ENCODE results near the gene SFI1. TPM values are rescaled to one million over a fixed set of nuclear protein-coding genes. Genes with fewer than 3 reads are reported as not detected.

The SFI1 gene
- total RNA-seq, 1 experiment from 2014 or later, result 59.2 TPM

- intact Hi-C loops (cut with micrococcal nuclease; ENCODE audit: unreplicated experiment), result loop anchor here (2.0 kb wide), 1 partner anchor 71 kb away; no protein-coding TSS in a partner anchor
- CTCF ChIA-PET, result interaction anchor here (1.1 to 1.3 kb wide), 2 partner anchors 69 to 409 kb away, joined by 4 to 5 read pairs; no protein-coding TSS in a partner anchor
- TF ChIP-seq, protein P1, sequence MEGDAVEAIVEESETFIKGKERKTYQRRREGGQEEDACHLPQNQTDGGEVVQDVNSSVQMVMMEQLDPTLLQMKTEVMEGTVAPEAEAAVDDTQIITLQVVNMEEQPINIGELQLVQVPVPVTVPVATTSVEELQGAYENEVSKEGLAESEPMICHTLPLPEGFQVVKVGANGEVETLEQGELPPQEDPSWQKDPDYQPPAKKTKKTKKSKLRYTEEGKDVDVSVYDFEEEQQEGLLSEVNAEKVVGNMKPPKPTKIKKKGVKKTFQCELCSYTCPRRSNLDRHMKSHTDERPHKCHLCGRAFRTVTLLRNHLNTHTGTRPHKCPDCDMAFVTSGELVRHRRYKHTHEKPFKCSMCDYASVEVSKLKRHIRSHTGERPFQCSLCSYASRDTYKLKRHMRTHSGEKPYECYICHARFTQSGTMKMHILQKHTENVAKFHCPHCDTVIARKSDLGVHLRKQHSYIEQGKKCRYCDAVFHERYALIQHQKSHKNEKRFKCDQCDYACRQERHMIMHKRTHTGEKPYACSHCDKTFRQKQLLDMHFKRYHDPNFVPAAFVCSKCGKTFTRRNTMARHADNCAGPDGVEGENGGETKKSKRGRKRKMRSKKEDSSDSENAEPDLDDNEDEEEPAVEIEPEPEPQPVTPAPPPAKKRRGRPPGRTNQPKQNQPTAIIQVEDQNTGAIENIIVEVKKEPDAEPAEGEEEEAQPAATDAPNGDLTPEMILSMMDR (IDR thresholded peaks at IDR 0.05; ENCODE audit: unreplicated experiment), result peak; percentile 81
- Mint-ChIP-seq H3K36me3 (ENCODE audit: insufficient read depth, unreplicated experiment) (peaks cover 5% of the 10 kb centered on the region), H3K27ac (ENCODE audit: unreplicated experiment) (no peak overlapping the region), H3K9me3 (ENCODE audit: low read depth, unreplicated experiment) (no peaks in the 10 kb centered on the region), H3K27me3 (ENCODE audit: unreplicated experiment) (no peaks in the 10 kb centered on the region), H3K4me3 (ENCODE audit: low read depth, unreplicated experiment) (no peak overlapping the region), H3K4me1 (ENCODE audit: low read depth, unreplicated experiment) (no peaks in the 10 kb centered on the region)
- BruUV-seq (replicated peaks), result no TSS peak
- DNase-seq, result peak; percentile 86
Measured at GRCh38 chr22:31561238-31561887, 65.0 kb downstream of the SFI1 start.

GRCh38 chr22:31561970-31562369 lies 65.6 kb downstream of the SFI1 start:
- CTCF ChIA-PET, result interaction anchor here (1.3 kb wide), 1 partner anchor 408 kb away, joined by 5 read pairs; no protein-coding TSS in a partner anchor

DNA sequence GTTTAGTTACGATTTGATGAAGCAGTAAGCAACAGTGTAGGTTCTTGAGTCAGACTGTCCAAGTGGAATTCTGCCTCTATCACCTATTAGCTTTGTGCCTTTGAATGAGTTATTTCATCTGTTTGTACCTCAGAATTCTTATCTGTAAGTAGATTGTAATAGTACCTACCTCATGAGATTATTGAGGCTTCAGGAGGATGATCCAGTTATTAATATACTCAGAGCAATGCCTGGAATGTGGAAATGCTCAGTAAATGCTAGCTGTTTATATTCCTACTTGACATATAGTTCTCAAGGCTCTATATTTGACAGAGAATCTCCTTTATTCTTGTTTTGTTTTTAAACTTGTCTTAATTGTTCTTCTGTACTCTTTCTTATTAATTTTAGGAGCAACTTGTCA lies 70.1 kb downstream of the SFI1 start:
- no peak for DNase-seq
- no peak overlapping the region for H3K27ac Mint-ChIP-seq (ENCODE audit: unreplicated experiment)
- no peaks in the 10 kb centered on the region for H3K27me3 Mint-ChIP-seq (ENCODE audit: unreplicated experiment)
- no TSS peak for BruUV-seq (replicated peaks)
- H3K4me3 Mint-ChIP-seq (ENCODE audit: low read depth, unreplicated experiment), result no peak overlapping the region
- no peaks in the 10 kb centered on the region for H3K4me1 Mint-ChIP-seq (ENCODE audit: low read depth, unreplicated experiment)
- no peaks in the 10 kb centered on the region for H3K36me3 Mint-ChIP-seq (ENCODE audit: insufficient read depth, unreplicated experiment)
- intact Hi-C loops (cut with micrococcal nuclease; ENCODE audit: unreplicated experiment), result no loop called here
- CTCF ChIA-PET, result interaction anchor here (0.7 kb wide), 1 partner anchor 694 kb away, joined by 4 read pairs; no protein-coding TSS in a partner anchor
- no peaks in the 10 kb centered on the region for H3K9me3 Mint-ChIP-seq (ENCODE audit: low read depth, unreplicated experiment)
- TF ChIP-seq, protein P1 (IDR thresholded peaks at IDR 0.05; ENCODE audit: unreplicated experiment), result no peak

More at GRCh38 chr22:31561970-31562369, 65.6 kb downstream of the SFI1 start:
- no TSS peak for BruUV-seq (replicated peaks)
- Mint-ChIP-seq H3K4me3 (ENCODE audit: low read depth, unreplicated experiment) (no peak overlapping the region), H3K27ac (ENCODE audit: unreplicated experiment) (no peak overlapping the region), H3K9me3 (ENCODE audit: low read depth, unreplicated experiment) (no peaks in the 10 kb centered on the region), H3K4me1 (ENCODE audit: low read depth, unreplicated experiment) (no peaks in the 10 kb centered on the region), H3K36me3 (ENCODE audit: insufficient read depth, unreplicated experiment) (peaks cover 5% of the 10 kb centered on the region), H3K27me3 (ENCODE audit: unreplicated experiment) (no peaks in the 10 kb centered on the region)
- TF ChIP-seq, protein P1 (IDR thresholded peaks at IDR 0.05; ENCODE audit: unreplicated experiment), result no peak
- intact Hi-C loops (cut with micrococcal nuclease; ENCODE audit: unreplicated experiment), result loop anchor here (2.0 kb wide), 1 partner anchor 71 kb away; no protein-coding TSS in a partner anchor
- DNase-seq, result no peak

- CTCF ChIA-PET, result no interaction called here
- Mint-ChIP-seq H3K36me3 (ENCODE audit: insufficient read depth, unreplicated experiment) (no peaks in the 10 kb centered on the region), H3K4me1 (ENCODE audit: low read depth, unreplicated experiment) (no peaks in the 10 kb centered on the region), H3K9me3 (ENCODE audit: low read depth, unreplicated experiment) (no peaks in the 10 kb centered on the region), H3K27ac (ENCODE audit: unreplicated experiment) (no peak overlapping the region), H3K4me3 (ENCODE audit: low read depth, unreplicated experiment) (no peak overlapping the region), H3K27me3 (ENCODE audit: unreplicated experiment) (no peaks in the 10 kb centered on the region)
- TF ChIP-seq, protein P1 (IDR thresholded peaks at IDR 0.05; ENCODE audit: unreplicated experiment), result no peak
- no peak for DNase-seq
- no TSS peak for BruUV-seq (replicated peaks)
- intact Hi-C loops (cut with micrococcal nuclease; ENCODE audit: unreplicated experiment), result no loop called here
Measured at GRCh38 chr22:31567196-31567595, 70.9 kb downstream of the SFI1 start.

Data from Calu3 (cell line).